Smooth muscle cell (in vitro differentiated cells): Measurements from ENCODE around the gene RPL10. TPM values are rescaled to one million over a fixed set of nuclear protein-coding genes. Genes with fewer than 3 reads are reported as not detected.
A peak's percentile ranks its signal among the peaks of the same experiment; 100 is the strongest.

Experiments
- DNase-seq: peaks from one replicate; lab custom pipeline; 2025; ENCODE audit not compliant: unreplicated experiment; lab: John Stamatoyannopoulos, UW
- H2AFZ ChIP-seq: fragments of 200-600 bp; sonication (generic); 2 replicates; pipeline ENCODE4 v1.6.0; 2016; ENCODE audit warnings: antibody characterized with exemption, low read depth, mild to moderate bottlenecking
- H3F3A ChIP-seq: fragments of 200-600 bp; sonication (generic); 2 replicates; pipeline ENCODE4 v1.6.0; 2017; ENCODE audit warnings: antibody characterized with exemption, low read depth
- H3K27ac ChIP-seq: fragments of 200-600 bp; sonication (generic); 2 replicates; pipeline ENCODE4 v1.5.1; 2016; ENCODE audit warnings: low read depth, mild to moderate bottlenecking
- H3K27me3 ChIP-seq: fragments of 200-600 bp; sonication (generic); 2 replicates; pipeline ENCODE4 v1.6.1; 2016; ENCODE audit warnings: low read depth, mild to moderate bottlenecking
- H3K36me3 ChIP-seq: fragments of 200-600 bp; sonication (generic); 2 replicates; pipeline ENCODE4 v1.5.1; 2016; ENCODE audit warnings: low read depth
- H3K4me1 ChIP-seq: fragments of 200-600 bp; sonication (generic); 2 replicates; pipeline ENCODE4 v1.5.1; 2016; ENCODE audit warnings: low read depth
- H3K4me2 ChIP-seq: fragments of 200-600 bp; sonication (generic); 2 replicates; pipeline ENCODE4 v1.6.0; 2016; ENCODE audit warnings: mild to moderate bottlenecking
- H3K4me3 ChIP-seq: fragments of 200-600 bp; sonication (generic); 2 replicates; pipeline ENCODE4 v1.5.1; 2016; ENCODE audit warnings: mild to moderate bottlenecking
- H3K79me2 ChIP-seq: fragments of 200-600 bp; sonication (generic); 2 replicates; pipeline ENCODE4 v1.6.0; 2016; ENCODE audit warnings: low read depth, mild to moderate bottlenecking
- H3K9ac ChIP-seq: fragments of 200-600 bp; sonication (generic); 2 replicates; pipeline ENCODE4 v1.6.0; 2016; ENCODE audit warnings: low read depth
- H3K9me3 ChIP-seq: fragments of 200-600 bp; sonication (generic); replicated peaks from 2 replicates; pipeline ENCODE4 v1.5.1; 2016; ENCODE audit warnings: low read depth
- H4K20me1 ChIP-seq: fragments of 200-600 bp; sonication (generic); 2 replicates; pipeline ENCODE4 v1.6.0; 2016; ENCODE audit warnings: low read depth
- WGBS: methylation state at CpG from one replicate; pipeline ENCODE4 v1.1.7; 2016; ENCODE audit warnings: low lambda C conversion rate; 5-methylcytosine and 5-hydroxymethylcytosine counted together
- polyA plus RNA-seq: library from polyadenylated mRNA; unstranded; fragments of >200 nt; fragmentation: Nextera tagmentation; extraction: Ambion mirVana; gene quantifications from 2 replicates; pipeline ENCODE4 v1.2.1, GENCODE V29; 2016
- total RNA-seq: library from RNA; depleted of rRNA; stranded (reverse); fragments of >200 nt; gene quantifications from 2 replicates; pipeline ENCODE4 v1.2.3, GENCODE V29; 2014
- TF ChIP-seq, protein P1 (sequence below): fragments of 200-600 bp; sonication (generic); IDR thresholded peaks from 2 replicates; pipeline ENCODE4 v1.5.1; 2017; ENCODE audit warnings: borderline replicate concordance, mild to moderate bottlenecking, antibody characterized with exemption; ENCODE audit not compliant: insufficient read depth, poor library complexity, severe bottlenecking

The RPL10 gene
- total and polyA plus RNA-seq, 2 experiments from 2014 or later = 1,314 to 3,107 TPM

- no peak overlapping the region for H2AFZ ChIP-seq
- H3K9me3 ChIP-seq = no peaks in the 10 kb centered on the region
- H3K4me1 ChIP-seq = peaks cover 12% of the 10 kb centered on the region
- peak overlapping the region; percentile 80 for H3K4me3 ChIP-seq
- peak overlapping the region; percentile 85 for H3K4me2 ChIP-seq
- 55% methylated on average over 13 of the region's 13 CpGs for WGBS
- no peak for DNase-seq
- peaks cover 5% of the 10 kb centered on the region for H4K20me1 ChIP-seq
- H3F3A ChIP-seq = no peaks in the 10 kb centered on the region
- no peaks in the 10 kb centered on the region for H3K36me3 ChIP-seq
- no peaks in the 10 kb centered on the region for H3K27me3 ChIP-seq
- TF ChIP-seq, protein P1, sequence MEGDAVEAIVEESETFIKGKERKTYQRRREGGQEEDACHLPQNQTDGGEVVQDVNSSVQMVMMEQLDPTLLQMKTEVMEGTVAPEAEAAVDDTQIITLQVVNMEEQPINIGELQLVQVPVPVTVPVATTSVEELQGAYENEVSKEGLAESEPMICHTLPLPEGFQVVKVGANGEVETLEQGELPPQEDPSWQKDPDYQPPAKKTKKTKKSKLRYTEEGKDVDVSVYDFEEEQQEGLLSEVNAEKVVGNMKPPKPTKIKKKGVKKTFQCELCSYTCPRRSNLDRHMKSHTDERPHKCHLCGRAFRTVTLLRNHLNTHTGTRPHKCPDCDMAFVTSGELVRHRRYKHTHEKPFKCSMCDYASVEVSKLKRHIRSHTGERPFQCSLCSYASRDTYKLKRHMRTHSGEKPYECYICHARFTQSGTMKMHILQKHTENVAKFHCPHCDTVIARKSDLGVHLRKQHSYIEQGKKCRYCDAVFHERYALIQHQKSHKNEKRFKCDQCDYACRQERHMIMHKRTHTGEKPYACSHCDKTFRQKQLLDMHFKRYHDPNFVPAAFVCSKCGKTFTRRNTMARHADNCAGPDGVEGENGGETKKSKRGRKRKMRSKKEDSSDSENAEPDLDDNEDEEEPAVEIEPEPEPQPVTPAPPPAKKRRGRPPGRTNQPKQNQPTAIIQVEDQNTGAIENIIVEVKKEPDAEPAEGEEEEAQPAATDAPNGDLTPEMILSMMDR = no peak
- peak overlapping the region; percentile 99 for H3K9ac ChIP-seq
- H3K27ac ChIP-seq = peak overlapping the region; percentile 97
- peaks cover 16% of the 10 kb centered on the region for H3K79me2 ChIP-seq
Observed at GRCh38 chrX:154380153-154380552, 18.0 kb upstream of the RPL10 start.

DNA sequence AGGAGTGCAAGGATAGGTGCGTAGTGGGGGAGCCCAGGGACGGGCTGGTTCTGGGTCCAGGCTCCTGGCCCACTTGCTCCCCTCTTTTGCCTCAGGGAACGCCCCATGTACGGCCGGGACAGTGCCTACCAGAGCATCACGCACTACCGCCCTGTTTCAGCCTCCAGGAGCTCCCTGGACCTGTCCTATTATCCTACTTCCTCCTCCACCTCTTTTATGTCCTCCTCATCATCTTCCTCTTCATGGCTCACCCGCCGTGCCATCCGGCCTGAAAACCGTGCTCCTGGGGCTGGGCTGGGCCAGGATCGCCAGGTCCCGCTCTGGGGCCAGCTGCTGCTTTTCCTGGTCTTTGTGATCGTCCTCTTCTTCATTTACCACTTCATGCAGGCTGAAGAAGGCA is 17.4 kb upstream of the RPL10 start:
- Histone ChIP-seq H3K4me1 (peaks cover 12% of the 10 kb centered on the region), H3K79me2 (peaks cover 16% of the 10 kb centered on the region), H4K20me1 (peaks cover 5% of the 10 kb centered on the region), H3K36me3 (no peaks in the 10 kb centered on the region), H3K9ac (no peak overlapping the region), H3K9me3 (no peaks in the 10 kb centered on the region), H2AFZ (no peak overlapping the region), H3F3A (no peaks in the 10 kb centered on the region), H3K27me3 (no peaks in the 10 kb centered on the region), H3K4me2 (peak overlapping the region; percentile 85), H3K4me3 (no peak overlapping the region), H3K27ac (peak overlapping the region; percentile 97)
- TF ChIP-seq, protein P1 = no peak
- WGBS = 88% methylated on average over 14 of the region's 14 CpGs
- DNase-seq = no peak

DNA sequence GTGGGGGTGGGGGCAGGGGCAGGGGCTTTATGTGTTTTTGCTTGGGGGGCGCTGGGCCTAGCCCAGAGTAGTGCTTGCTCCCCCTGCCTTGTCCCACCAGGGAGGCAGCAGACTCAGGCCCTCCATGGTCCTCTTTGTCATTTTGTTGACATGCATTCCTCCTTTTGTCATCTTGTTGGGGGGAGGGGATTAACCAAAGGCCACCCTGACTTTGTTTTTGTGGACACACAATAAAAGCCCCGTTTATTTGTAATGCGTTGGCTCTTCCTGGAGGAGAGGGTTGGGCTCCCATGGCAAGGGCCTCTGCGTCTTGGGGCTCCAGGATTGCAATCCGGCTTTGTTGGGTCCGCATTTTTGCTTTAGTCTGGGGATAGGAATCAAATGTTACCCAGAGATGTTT is 16.9 kb upstream of the RPL10 start:
- H3K79me2 ChIP-seq = peaks cover 16% of the 10 kb centered on the region
- no peaks in the 10 kb centered on the region for H3F3A ChIP-seq
- 85% methylated on average over 6 of the region's 6 CpGs for WGBS
- DNase-seq = no peak
- TF ChIP-seq, protein P1 = no peak
- peaks cover 12% of the 10 kb centered on the region for H3K4me1 ChIP-seq
- no peaks in the 10 kb centered on the region for H3K27me3 ChIP-seq
- no peak overlapping the region for H3K27ac ChIP-seq
- H2AFZ ChIP-seq = no peak overlapping the region
- H3K4me3 ChIP-seq = no peak overlapping the region
- peaks cover 5% of the 10 kb centered on the region for H4K20me1 ChIP-seq
- no peak overlapping the region for H3K9ac ChIP-seq
- H3K9me3 ChIP-seq = no peaks in the 10 kb centered on the region
- no peaks in the 10 kb centered on the region for H3K36me3 ChIP-seq
- H3K4me2 ChIP-seq = no peak overlapping the region

DNA sequence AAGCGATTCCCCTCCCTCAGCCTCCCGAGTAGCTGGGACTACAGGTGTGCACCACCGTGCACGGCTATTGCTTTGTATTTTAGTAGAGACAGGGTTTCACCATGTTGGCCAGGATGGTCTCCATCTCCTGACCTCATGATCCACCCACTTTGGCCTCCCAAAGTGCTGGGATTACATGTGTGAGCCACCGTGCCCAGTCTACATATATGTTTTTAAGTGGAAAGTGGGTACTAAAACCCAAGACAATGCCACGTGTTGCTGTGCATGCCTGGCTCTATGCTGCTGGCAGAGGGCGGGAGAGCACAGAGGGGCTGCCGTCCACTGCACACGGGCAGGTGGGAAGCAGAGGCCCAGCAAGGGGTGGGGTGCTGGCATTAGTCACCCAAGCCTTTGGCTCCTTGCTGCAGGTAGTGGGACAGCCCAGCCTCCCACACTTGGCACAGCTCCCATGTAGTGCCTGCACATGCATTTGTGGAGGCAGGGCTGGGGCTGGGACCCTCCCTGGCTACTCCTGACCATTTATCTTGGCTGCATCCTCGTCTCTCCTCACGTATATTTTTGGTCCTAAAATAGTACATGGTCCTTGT is 15.6 kb upstream of the RPL10 start:
- no peaks in the 10 kb centered on the region for H3K27me3 ChIP-seq
- no peaks in the 10 kb centered on the region for H3K36me3 ChIP-seq
- H4K20me1 ChIP-seq = peaks cover 5% of the 10 kb centered on the region
- peaks cover 16% of the 10 kb centered on the region for H3K79me2 ChIP-seq
- TF ChIP-seq, protein P1 = no peak
- no peak overlapping the region for H3K4me2 ChIP-seq
- H2AFZ ChIP-seq = no peak overlapping the region
- no peaks in the 10 kb centered on the region for H3K9me3 ChIP-seq
- H3K4me3 ChIP-seq = no peak overlapping the region
- WGBS = 81% methylated on average over 11 of the region's 11 CpGs
- no peak for DNase-seq
- peaks cover 12% of the 10 kb centered on the region for H3K4me1 ChIP-seq
- no peaks in the 10 kb centered on the region for H3F3A ChIP-seq
- no peak overlapping the region for H3K27ac ChIP-seq
- no peak overlapping the region for H3K9ac ChIP-seq
